Measurements from ENCODE around the gene LUC7L. TPM values are rescaled to one million over a fixed set of nuclear protein-coding genes. Genes with fewer than 3 reads are reported as not detected.
A peak's percentile ranks its signal among the peaks of the same experiment; 100 is the strongest.
"Not testable (repeated sequence)": the region's sequence is repeated elsewhere in the genome, so short reads cannot be mapped to it uniquely, and the experiment has no call there.

Gene LUC7L
- polyA plus RNA-seq, 1 donor (not counting 4 experiments of a cell fraction or from before 2014, with no cell fraction given) = 31.0 TPM

DNA sequence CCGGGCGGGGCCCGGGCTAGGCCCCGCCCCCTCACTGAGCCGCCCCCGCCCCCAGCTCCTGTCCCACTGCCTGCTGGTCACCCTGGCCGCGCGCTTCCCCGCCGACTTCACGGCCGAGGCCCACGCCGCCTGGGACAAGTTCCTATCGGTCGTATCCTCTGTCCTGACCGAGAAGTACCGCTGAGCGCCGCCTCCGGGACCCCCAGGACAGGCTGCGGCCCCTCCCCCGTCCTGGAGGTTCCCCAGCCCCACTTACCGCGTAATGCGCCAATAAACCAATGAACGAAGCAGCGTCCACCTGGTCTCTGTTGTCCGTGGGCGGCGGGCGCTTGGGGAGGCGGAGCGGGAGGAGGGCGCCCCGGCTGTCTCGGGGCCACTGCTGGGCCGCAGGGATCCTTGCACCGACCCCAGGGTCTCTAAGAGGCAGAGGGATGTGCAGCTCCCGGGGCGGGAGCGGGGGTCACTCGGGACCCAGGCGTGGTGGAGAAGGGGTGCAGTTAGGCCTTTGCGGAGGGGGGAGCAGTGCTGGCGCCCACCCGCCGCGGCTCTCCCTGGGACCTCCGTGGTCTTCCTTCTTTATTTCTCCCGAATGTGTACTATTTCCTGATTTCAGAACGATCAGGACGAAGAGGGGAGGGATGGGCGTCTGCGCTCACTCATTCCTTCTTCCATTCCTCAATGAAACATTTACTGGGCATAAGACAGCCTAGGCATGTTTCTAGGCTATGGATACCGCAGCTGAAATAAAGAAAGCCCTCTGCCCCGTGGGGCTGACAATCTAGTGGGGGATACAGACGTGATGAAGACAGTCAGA, 74.8 kb downstream of the LUC7L start:
- no peak overlapping the region for H3K9ac ChIP-seq (ENCODE audit: control insufficient read depth, extremely low read depth, insufficient read depth, low read length)
- dilution Hi-C loops (cut with MboI; ENCODE audit: extremely low pct_ligation_motif_present, low sequenced_read_pairs) = no loop called here
- H3K9me1 ChIP-seq (ENCODE audit: control insufficient read depth, extremely low read depth, insufficient read depth, low read length) = no peaks in the 10 kb centered on the region
- peak overlapping the region; percentile 19 for H2AFZ ChIP-seq (ENCODE audit: control insufficient read depth, low read length)
- H4K20me1 ChIP-seq (ENCODE audit: control insufficient read depth, extremely low read depth, insufficient read depth, low read length) = no peaks in the 10 kb centered on the region
- H3K36me3 ChIP-seq (ENCODE audit: control insufficient read depth in 2 of 2, extremely low read depth in 1 of 2, insufficient read depth in 2 of 2, low read length in 2 of 2) = no peaks in the 10 kb centered on the region
- H3K9me3 ChIP-seq (ENCODE audit: control insufficient read depth, low read depth, low read length) = no peaks in the 10 kb centered on the region
- H3K27ac ChIP-seq (ENCODE audit: control insufficient read depth, insufficient read depth, low read length) = no peak overlapping the region
- peaks cover 6% of the 10 kb centered on the region for H3K4me1 ChIP-seq (ENCODE audit: control insufficient read depth, extremely low read depth, insufficient read depth, low read length)
- H3K27me3 ChIP-seq (ENCODE audit: control insufficient read depth, extremely low read depth, insufficient read depth, low read length) = peaks cover 16% of the 10 kb centered on the region
- peak; percentile 61 for TF ChIP-seq EZH2 (IDR thresholded peaks at IDR 0.05; ENCODE audit: low read length)
- TF ChIP-seq, protein P1, sequence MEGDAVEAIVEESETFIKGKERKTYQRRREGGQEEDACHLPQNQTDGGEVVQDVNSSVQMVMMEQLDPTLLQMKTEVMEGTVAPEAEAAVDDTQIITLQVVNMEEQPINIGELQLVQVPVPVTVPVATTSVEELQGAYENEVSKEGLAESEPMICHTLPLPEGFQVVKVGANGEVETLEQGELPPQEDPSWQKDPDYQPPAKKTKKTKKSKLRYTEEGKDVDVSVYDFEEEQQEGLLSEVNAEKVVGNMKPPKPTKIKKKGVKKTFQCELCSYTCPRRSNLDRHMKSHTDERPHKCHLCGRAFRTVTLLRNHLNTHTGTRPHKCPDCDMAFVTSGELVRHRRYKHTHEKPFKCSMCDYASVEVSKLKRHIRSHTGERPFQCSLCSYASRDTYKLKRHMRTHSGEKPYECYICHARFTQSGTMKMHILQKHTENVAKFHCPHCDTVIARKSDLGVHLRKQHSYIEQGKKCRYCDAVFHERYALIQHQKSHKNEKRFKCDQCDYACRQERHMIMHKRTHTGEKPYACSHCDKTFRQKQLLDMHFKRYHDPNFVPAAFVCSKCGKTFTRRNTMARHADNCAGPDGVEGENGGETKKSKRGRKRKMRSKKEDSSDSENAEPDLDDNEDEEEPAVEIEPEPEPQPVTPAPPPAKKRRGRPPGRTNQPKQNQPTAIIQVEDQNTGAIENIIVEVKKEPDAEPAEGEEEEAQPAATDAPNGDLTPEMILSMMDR (optimal IDR thresholded peaks at IDR 0.05 in 1 of 3, IDR thresholded peaks at IDR 0.05 in 1 of 3, conservative IDR thresholded peaks at IDR 0.05 in 1 of 3; ENCODE audit: extremely low read depth in 1 of 3, insufficient read depth in 2 of 3, low read length in 3 of 3) = no peak
- H3K4me2 ChIP-seq (ENCODE audit: control insufficient read depth, extremely low read depth, insufficient read depth, low read depth, low read length) = peak overlapping the region; percentile 56
- H3K4me3 ChIP-seq (ENCODE audit: control insufficient read depth in 2 of 3, extremely low read depth in 1 of 3, insufficient read depth in 2 of 3, low read depth in 1 of 3, low read length in 3 of 3) = peak overlapping the region; percentile 23 to 53 (median 42)
- no peak for FAIRE-seq
- DNase-seq (ENCODE audit: low read depth, low spot score) = no peak
- no peaks in the 10 kb centered on the region for H3K79me2 ChIP-seq (ENCODE audit: control insufficient read depth, insufficient read depth, low read length)

GRCh38 chr16:153550-154216, 75.6 kb downstream of the LUC7L start:
- H3K9me1 ChIP-seq (ENCODE audit: control insufficient read depth, extremely low read depth, insufficient read depth, low read length); FAIRE-seq; H3K4me3 ChIP-seq (ENCODE audit: control insufficient read depth in 2 of 3, extremely low read depth in 1 of 3, insufficient read depth in 2 of 3, low read depth in 1 of 3, low read length in 3 of 3); H4K20me1 ChIP-seq (ENCODE audit: control insufficient read depth, extremely low read depth, insufficient read depth, low read length); H3K9ac ChIP-seq (ENCODE audit: control insufficient read depth, extremely low read depth, insufficient read depth, low read length); H3K27ac ChIP-seq (ENCODE audit: control insufficient read depth, insufficient read depth, low read length); H3K9me3 ChIP-seq (ENCODE audit: control insufficient read depth, low read depth, low read length); DNase-seq (ENCODE audit: low read depth, low spot score); H3K79me2 ChIP-seq (ENCODE audit: control insufficient read depth, insufficient read depth, low read length); H3K36me3 ChIP-seq (ENCODE audit: control insufficient read depth in 2 of 2, extremely low read depth in 1 of 2, insufficient read depth in 2 of 2, low read length in 2 of 2); H3K4me2 ChIP-seq (ENCODE audit: control insufficient read depth, extremely low read depth, insufficient read depth, low read depth, low read length); H2AFZ ChIP-seq (ENCODE audit: control insufficient read depth, low read length); dilution Hi-C loops (cut with MboI; ENCODE audit: extremely low pct_ligation_motif_present, low sequenced_read_pairs); H3K4me1 ChIP-seq (ENCODE audit: control insufficient read depth, extremely low read depth, insufficient read depth, low read length): not testable (repeated sequence)
- H3K27me3 ChIP-seq (ENCODE audit: control insufficient read depth, extremely low read depth, insufficient read depth, low read length) = peaks cover 16% of the 10 kb centered on the region

- H4K20me1 ChIP-seq (ENCODE audit: control insufficient read depth, extremely low read depth, insufficient read depth, low read length); H2AFZ ChIP-seq (ENCODE audit: control insufficient read depth, low read length); FAIRE-seq; H3K4me1 ChIP-seq (ENCODE audit: control insufficient read depth, extremely low read depth, insufficient read depth, low read length); H3K4me3 ChIP-seq (ENCODE audit: control insufficient read depth in 2 of 3, extremely low read depth in 1 of 3, insufficient read depth in 2 of 3, low read depth in 1 of 3, low read length in 3 of 3); H3K27ac ChIP-seq (ENCODE audit: control insufficient read depth, insufficient read depth, low read length); H3K79me2 ChIP-seq (ENCODE audit: control insufficient read depth, insufficient read depth, low read length); H3K36me3 ChIP-seq (ENCODE audit: control insufficient read depth in 2 of 2, extremely low read depth in 1 of 2, insufficient read depth in 2 of 2, low read length in 2 of 2); H3K4me2 ChIP-seq (ENCODE audit: control insufficient read depth, extremely low read depth, insufficient read depth, low read depth, low read length); H3K9me3 ChIP-seq (ENCODE audit: control insufficient read depth, low read depth, low read length); dilution Hi-C loops (cut with MboI; ENCODE audit: extremely low pct_ligation_motif_present, low sequenced_read_pairs); H3K9me1 ChIP-seq (ENCODE audit: control insufficient read depth, extremely low read depth, insufficient read depth, low read length); DNase-seq (ENCODE audit: low read depth, low spot score); H3K9ac ChIP-seq (ENCODE audit: control insufficient read depth, extremely low read depth, insufficient read depth, low read length): not testable (repeated sequence)
- H3K27me3 ChIP-seq (ENCODE audit: control insufficient read depth, extremely low read depth, insufficient read depth, low read length) = peaks cover 19% of the 10 kb centered on the region
Measured at GRCh38 chr16:153129-153521, 76.1 kb downstream of the LUC7L start.

Data from keratinocyte (primary cell).